ENCODE data around the gene CENPN. TPM values are rescaled to one million over a fixed set of nuclear protein-coding genes. Genes with fewer than 3 reads are reported as not detected.

The CENPN gene
- total RNA-seq, 2 experiments from 2014 or later = 51.7 to 54.8 TPM

GRCh38 chr16:80984124-80984892, 22.7 kb upstream of the CENPN start:
- intact Hi-C loops (cut with micrococcal nuclease) = no loop called here
- no peak for TF ChIP-seq CTCF (IDR thresholded peaks at IDR 0.05)
- Mint-ChIP-seq H3K27ac (no peak overlapping the region), H3K36me3 (ENCODE audit: low read depth) (peaks cover 11% of the 10 kb centered on the region), H3K4me3 (no peak overlapping the region), H3K27me3 (no peaks in the 10 kb centered on the region), H3K4me1 (ENCODE audit: low read depth) (peaks cover 26% of the 10 kb centered on the region), H3K9me3 (no peaks in the 10 kb centered on the region)
- DNase-seq (no peak), ATAC-seq (no peak)
- ChIA-PET POLR2A (no interaction called here), CTCF (interaction anchor here (1.1 kb wide), 1 partner anchor 20 kb away, joined by 3 read pairs; no protein-coding TSS in a partner anchor)

- DNase-seq (no peak), ATAC-seq (no peak)
- H3K9me3 Mint-ChIP-seq = no peaks in the 10 kb centered on the region
- H3K27me3 Mint-ChIP-seq = no peaks in the 10 kb centered on the region
- peaks cover 28% of the 10 kb centered on the region for H3K4me1 Mint-ChIP-seq (ENCODE audit: low read depth)
- intact Hi-C loops (cut with micrococcal nuclease) = no loop called here
- H3K36me3 Mint-ChIP-seq (ENCODE audit: low read depth) = peaks cover 15% of the 10 kb centered on the region
- POLR2A ChIA-PET = no interaction called here
- no peak overlapping the region for H3K4me3 Mint-ChIP-seq
- CTCF ChIA-PET = interaction anchor here (1.5 kb wide), 1 partner anchor 11 kb away, joined by 4 read pairs; no protein-coding TSS in a partner anchor
- no peak for TF ChIP-seq CTCF (IDR thresholded peaks at IDR 0.05)
- H3K27ac Mint-ChIP-seq = no peak overlapping the region
Observed at GRCh38 chr16:80985611-80986010, 21.4 kb upstream of the CENPN start.

GRCh38 chr16:80986557-80986956, 20.5 kb upstream of the CENPN start:
- Mint-ChIP-seq H3K27me3 (no peaks in the 10 kb centered on the region), H3K36me3 (ENCODE audit: low read depth) (peaks cover 20% of the 10 kb centered on the region), H3K4me1 (ENCODE audit: low read depth) (peaks cover 28% of the 10 kb centered on the region), H3K9me3 (no peaks in the 10 kb centered on the region), H3K4me3 (no peak overlapping the region), H3K27ac (no peak overlapping the region)
- CTCF ChIA-PET = interaction anchor here (1.5 kb wide), 1 partner anchor 12 kb away, joined by 4 read pairs; no protein-coding TSS in a partner anchor
- no peak for ATAC-seq
- POLR2A ChIA-PET = interaction anchor here (0.7 kb wide), 1 partner anchor 874 kb away, joined by 3 read pairs; no protein-coding TSS in a partner anchor
- TF ChIP-seq CTCF (IDR thresholded peaks at IDR 0.05) = no peak
- DNase-seq = no peak
- intact Hi-C loops (cut with micrococcal nuclease) = no loop called here

GRCh38 chr16:80988756-80989155, 18.3 kb upstream of the CENPN start:
- DNase-seq (no peak), ATAC-seq (no peak)
- CTCF ChIA-PET = interaction anchor here (0.7 to 2.6 kb wide), 3 partner anchors 14 to 16 kb away, joined by 3 to 13 read pairs (median 4); no protein-coding TSS in a partner anchor
- Mint-ChIP-seq H3K9me3 (no peaks in the 10 kb centered on the region), H3K27me3 (no peaks in the 10 kb centered on the region), H3K4me1 (ENCODE audit: low read depth) (peaks cover 34% of the 10 kb centered on the region), H3K27ac (no peak overlapping the region), H3K36me3 (ENCODE audit: low read depth) (peaks cover 27% of the 10 kb centered on the region), H3K4me3 (no peak overlapping the region)
- POLR2A ChIA-PET = interaction anchor here (1.4 kb wide), 1 partner anchor 14 kb away, joined by 4 read pairs; no protein-coding TSS in a partner anchor
- no peak for TF ChIP-seq CTCF (IDR thresholded peaks at IDR 0.05)
- intact Hi-C loops (cut with micrococcal nuclease) = no loop called here

GRCh38 chr16:80989801-80990200, 17.2 kb upstream of the CENPN start:
- Mint-ChIP-seq H3K27ac (no peak overlapping the region), H3K9me3 (no peaks in the 10 kb centered on the region), H3K4me1 (ENCODE audit: low read depth) (peaks cover 39% of the 10 kb centered on the region), H3K4me3 (no peak overlapping the region), H3K36me3 (ENCODE audit: low read depth) (peaks cover 35% of the 10 kb centered on the region), H3K27me3 (no peaks in the 10 kb centered on the region)
- no peak for ATAC-seq
- intact Hi-C loops (cut with micrococcal nuclease) = no loop called here
- POLR2A ChIA-PET = no interaction called here
- no peak for DNase-seq
- CTCF ChIA-PET = interaction anchor here (2.6 kb wide), 1 partner anchor 14 kb away, joined by 13 read pairs; no protein-coding TSS in a partner anchor
- TF ChIP-seq CTCF (IDR thresholded peaks at IDR 0.05) = no peak

Measured in activated CD8-positive, alpha-beta T cell treated with anti-CD3 and anti-CD28 coated beads for 36 hours (primary cell).